ENCODE measurements around the gene CLP1. TPM values are rescaled to one million over a fixed set of nuclear protein-coding genes. Genes with fewer than 3 reads are reported as not detected.

The CLP1 gene
- total and polyA plus RNA-seq, 10 of the 15 experiments (the other 5 are each of a cell fraction or from before 2014, with no cell fraction given), result 19.9 to 45.7 (median 27.8) TPM

DNA sequence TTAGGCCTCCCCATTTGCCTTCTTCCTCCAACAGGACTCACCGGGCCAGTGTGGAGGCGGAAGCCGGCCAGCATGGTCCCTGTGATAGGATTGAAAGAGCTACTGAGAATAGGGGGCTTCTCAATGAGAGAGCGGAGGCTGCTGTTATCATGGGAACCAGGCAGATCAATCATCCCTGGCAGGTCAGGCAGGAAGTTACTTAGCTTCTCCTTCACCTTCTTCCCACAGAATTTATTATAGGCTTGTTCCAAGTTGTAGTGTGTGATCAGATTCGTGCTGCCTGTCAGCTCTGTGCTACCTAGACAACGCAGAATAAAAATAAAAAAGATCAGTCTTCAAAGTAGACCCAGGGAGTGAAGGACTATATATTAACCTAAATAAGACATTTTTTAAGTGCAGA is 47.4 kb downstream of the CLP1 start:
- BruUV-seq (replicated peaks), result no TSS peak
- H3K4me3 ChIP-seq, result no peak overlapping the region
- no peak overlapping the region for H3K9ac ChIP-seq (ENCODE audit: control insufficient read depth, insufficient read depth, low read length)
- H3K79me2 ChIP-seq (ENCODE audit: control insufficient read depth, insufficient read depth, low read length), result 0 out of 2 replicates have a peak, but pooled peaks cover 3% of the 10 kb centered on the region
- H4K20me1 ChIP-seq (ENCODE audit: control insufficient read depth, insufficient read depth), result no peaks in the 10 kb centered on the region
- in situ Hi-C loops (cut with MboI), result no loop called here
- SMC1A ChIA-PET (ENCODE audit: uncharacterized antibody, unreplicated experiment), result interaction anchor here (0.9 to 2.0 kb wide), 3 partner anchors 10 to 96 kb away, joined by 3 to 7 read pairs (median 4); no protein-coding TSS in a partner anchor
- no peaks in the 10 kb centered on the region for H3K9me3 ChIP-seq (replicated peaks; ENCODE audit: control insufficient read depth, insufficient read depth, low read length)
- H3K4me1 ChIP-seq (ENCODE audit: control insufficient read depth, insufficient read depth, low read length), result peaks cover 2% of the 10 kb centered on the region
- CTCF ChIA-PET, result no interaction called here
- ATAC-seq (no peak), DNase-seq (ENCODE audit: low read depth, low spot score) (no peak), FAIRE-seq (no peak)
- 98% methylated on average over 6 of the region's 6 CpGs for WGBS (ENCODE audit: insufficient coverage, insufficient replicate concordance, low lambda C conversion rate, missing lambda C conversion rate)
- H2AFZ ChIP-seq (ENCODE audit: control insufficient read depth, low read depth, low read length), result no peak overlapping the region
- POLR2A ChIA-PET, result no interaction called here
- peaks cover 5 to 22% of the 10 kb centered on the region in 2 experiments for H3K36me3 ChIP-seq (ENCODE audit: control insufficient read depth in 2 of 2, insufficient read depth in 2 of 2, low read length in 1 of 2)
- RAD21 ChIA-PET (ENCODE audit: unreplicated experiment), result no interaction called here
- TF ChIP-seq CHD2 (IDR thresholded peaks at IDR 0.05; ENCODE audit: borderline replicate concordance, low read depth, low read length) (no peak), EGR1 (IDR thresholded peaks at IDR 0.05; ENCODE audit: borderline replicate concordance in 1 of 2, low read depth in 2 of 2, low read length in 2 of 2) (no peak), IKZF1 (conservative IDR thresholded peaks at IDR 0.05) (no peak), STAT1 (conservative IDR thresholded peaks at IDR 0.05) (no peak), BHLHE40 (IDR thresholded peaks at IDR 0.05; ENCODE audit: borderline replicate concordance in 1 of 2, low read depth in 2 of 2, low read length in 1 of 2) (no peak), SPI1 (IDR thresholded peaks at IDR 0.05; ENCODE audit: borderline replicate concordance, insufficient read depth, low read depth, low read length) (no peak), BCL11A (IDR thresholded peaks at IDR 0.05; ENCODE audit: low read depth, low read length) (no peak)
- TF ChIP-seq, protein P1, sequence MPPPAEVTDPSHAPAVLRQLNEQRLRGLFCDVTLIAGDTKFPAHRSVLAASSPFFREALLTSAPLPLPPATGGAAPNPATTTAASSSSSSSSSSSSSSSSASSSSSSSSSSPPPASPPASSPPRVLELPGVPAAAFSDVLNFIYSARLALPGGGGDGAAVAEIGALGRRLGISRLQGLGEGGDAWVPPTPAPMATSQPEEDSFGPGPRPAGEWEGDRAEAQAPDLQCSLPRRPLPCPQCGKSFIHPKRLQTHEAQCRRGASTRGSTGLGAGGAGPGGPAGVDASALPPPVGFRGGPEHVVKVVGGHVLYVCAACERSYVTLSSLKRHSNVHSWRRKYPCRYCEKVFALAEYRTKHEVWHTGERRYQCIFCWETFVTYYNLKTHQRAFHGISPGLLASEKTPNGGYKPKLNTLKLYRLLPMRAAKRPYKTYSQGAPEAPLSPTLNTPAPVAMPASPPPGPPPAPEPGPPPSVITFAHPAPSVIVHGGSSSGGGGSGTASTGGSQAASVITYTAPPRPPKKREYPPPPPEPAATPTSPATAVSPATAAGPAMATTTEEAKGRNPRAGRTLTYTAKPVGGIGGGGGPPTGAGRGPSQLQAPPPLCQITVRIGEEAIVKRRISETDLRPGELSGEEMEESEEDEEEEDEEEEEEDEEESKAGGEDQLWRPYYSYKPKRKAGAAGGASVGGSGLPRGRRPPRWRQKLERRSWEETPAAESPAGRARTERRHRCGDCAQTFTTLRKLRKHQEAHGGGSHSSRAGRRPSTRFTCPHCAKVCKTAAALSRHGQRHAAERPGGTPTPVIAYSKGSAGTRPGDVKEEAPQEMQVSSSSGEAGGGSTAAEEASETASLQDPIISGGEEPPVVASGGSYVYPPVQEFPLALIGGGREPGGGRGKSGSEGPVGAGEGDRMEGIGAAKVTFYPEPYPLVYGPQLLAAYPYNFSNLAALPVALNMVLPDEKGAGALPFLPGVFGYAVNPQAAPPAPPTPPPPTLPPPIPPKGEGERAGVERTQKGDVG (CRISPR knock-in tag; IDR thresholded peaks at IDR 0.05), result no peak
- TF ChIP-seq, protein P2, sequence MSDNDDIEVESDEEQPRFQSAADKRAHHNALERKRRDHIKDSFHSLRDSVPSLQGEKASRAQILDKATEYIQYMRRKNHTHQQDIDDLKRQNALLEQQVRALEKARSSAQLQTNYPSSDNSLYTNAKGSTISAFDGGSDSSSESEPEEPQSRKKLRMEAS (IDR thresholded peaks at IDR 0.05; ENCODE audit: low read depth, low read length), result no peak
- TF ChIP-seq, protein P3, sequence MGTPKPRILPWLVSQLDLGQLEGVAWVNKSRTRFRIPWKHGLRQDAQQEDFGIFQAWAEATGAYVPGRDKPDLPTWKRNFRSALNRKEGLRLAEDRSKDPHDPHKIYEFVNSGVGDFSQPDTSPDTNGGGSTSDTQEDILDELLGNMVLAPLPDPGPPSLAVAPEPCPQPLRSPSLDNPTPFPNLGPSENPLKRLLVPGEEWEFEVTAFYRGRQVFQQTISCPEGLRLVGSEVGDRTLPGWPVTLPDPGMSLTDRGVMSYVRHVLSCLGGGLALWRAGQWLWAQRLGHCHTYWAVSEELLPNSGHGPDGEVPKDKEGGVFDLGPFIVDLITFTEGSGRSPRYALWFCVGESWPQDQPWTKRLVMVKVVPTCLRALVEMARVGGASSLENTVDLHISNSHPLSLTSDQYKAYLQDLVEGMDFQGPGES (IDR thresholded peaks at IDR 0.05), result no peak
- TF ChIP-seq, protein P4, sequence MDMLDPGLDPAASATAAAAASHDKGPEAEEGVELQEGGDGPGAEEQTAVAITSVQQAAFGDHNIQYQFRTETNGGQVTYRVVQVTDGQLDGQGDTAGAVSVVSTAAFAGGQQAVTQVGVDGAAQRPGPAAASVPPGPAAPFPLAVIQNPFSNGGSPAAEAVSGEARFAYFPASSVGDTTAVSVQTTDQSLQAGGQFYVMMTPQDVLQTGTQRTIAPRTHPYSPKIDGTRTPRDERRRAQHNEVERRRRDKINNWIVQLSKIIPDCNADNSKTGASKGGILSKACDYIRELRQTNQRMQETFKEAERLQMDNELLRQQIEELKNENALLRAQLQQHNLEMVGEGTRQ (IDR thresholded peaks at IDR 0.05; ENCODE audit: borderline replicate concordance, low read depth, low read length), result no peak
- TF ChIP-seq, protein P5, sequence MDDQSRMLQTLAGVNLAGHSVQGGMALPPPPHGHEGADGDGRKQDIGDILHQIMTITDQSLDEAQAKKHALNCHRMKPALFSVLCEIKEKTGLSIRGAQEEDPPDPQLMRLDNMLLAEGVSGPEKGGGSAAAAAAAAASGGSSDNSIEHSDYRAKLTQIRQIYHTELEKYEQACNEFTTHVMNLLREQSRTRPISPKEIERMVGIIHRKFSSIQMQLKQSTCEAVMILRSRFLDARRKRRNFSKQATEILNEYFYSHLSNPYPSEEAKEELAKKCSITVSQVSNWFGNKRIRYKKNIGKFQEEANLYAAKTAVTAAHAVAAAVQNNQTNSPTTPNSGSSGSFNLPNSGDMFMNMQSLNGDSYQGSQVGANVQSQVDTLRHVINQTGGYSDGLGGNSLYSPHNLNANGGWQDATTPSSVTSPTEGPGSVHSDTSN (IDR thresholded peaks at IDR 0.05; ENCODE audit: insufficient replicate concordance, low read depth, low read length), result no peak
- TF ChIP-seq, protein P6, sequence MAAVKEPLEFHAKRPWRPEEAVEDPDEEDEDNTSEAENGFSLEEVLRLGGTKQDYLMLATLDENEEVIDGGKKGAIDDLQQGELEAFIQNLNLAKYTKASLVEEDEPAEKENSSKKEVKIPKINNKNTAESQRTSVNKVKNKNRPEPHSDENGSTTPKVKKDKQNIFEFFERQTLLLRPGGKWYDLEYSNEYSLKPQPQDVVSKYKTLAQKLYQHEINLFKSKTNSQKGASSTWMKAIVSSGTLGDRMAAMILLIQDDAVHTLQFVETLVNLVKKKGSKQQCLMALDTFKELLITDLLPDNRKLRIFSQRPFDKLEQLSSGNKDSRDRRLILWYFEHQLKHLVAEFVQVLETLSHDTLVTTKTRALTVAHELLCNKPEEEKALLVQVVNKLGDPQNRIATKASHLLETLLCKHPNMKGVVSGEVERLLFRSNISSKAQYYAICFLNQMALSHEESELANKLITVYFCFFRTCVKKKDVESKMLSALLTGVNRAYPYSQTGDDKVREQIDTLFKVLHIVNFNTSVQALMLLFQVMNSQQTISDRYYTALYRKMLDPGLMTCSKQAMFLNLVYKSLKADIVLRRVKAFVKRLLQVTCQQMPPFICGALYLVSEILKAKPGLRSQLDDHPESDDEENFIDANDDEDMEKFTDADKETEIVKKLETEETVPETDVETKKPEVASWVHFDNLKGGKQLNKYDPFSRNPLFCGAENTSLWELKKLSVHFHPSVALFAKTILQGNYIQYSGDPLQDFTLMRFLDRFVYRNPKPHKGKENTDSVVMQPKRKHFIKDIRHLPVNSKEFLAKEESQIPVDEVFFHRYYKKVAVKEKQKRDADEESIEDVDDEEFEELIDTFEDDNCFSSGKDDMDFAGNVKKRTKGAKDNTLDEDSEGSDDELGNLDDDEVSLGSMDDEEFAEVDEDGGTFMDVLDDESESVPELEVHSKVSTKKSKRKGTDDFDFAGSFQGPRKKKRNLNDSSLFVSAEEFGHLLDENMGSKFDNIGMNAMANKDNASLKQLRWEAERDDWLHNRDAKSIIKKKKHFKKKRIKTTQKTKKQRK (IDR thresholded peaks at IDR 0.05; ENCODE audit: low read depth, low read length), result no peak
- intact Hi-C loops (cut with micrococcal nuclease; ENCODE audit: unreplicated experiment), result no loop called here
- no peak overlapping the region for H3K4me2 ChIP-seq (ENCODE audit: control insufficient read depth, insufficient read depth)
- no peaks in the 10 kb centered on the region for H3K27me3 ChIP-seq (replicated peaks in 1 of 2; ENCODE audit: control insufficient read depth in 2 of 2, insufficient read depth in 2 of 2, low read length in 1 of 2)
- no peak overlapping the region for H3K27ac ChIP-seq (ENCODE audit: control insufficient read depth, insufficient read depth)
